GM12891 (cell line): ENCODE data around the gene APOE.

Experiments used
- POLR2A ChIP-seq: IDR thresholded peaks from 2 replicates; pipeline ENCODE4 v1.6.1; 2011; ENCODE audit warnings: low read depth, low read length, control low read depth
- POLR2AphosphoS5 ChIP-seq: IDR thresholded peaks from 2 replicates; pipeline ENCODE4 v1.6.1; 2011; ENCODE audit warnings: low read depth, low read length, control low read depth
- POU2F2 ChIP-seq: IDR thresholded peaks from 2 replicates; pipeline ENCODE4 v1.6.1; 2011; ENCODE audit warnings: low read depth, mild to moderate bottlenecking, control low read depth, low read length, moderate library complexity
- SPI1 ChIP-seq: IDR thresholded peaks from 2 replicates; pipeline ENCODE4 v1.6.1; 2011; ENCODE audit warnings: low read depth, low read length, control low read depth
- TAF1 ChIP-seq: IDR thresholded peaks from 2 replicates; pipeline ENCODE4 v1.6.1; 2011; ENCODE audit warnings: low read depth, low read length, control low read depth

DNA sequence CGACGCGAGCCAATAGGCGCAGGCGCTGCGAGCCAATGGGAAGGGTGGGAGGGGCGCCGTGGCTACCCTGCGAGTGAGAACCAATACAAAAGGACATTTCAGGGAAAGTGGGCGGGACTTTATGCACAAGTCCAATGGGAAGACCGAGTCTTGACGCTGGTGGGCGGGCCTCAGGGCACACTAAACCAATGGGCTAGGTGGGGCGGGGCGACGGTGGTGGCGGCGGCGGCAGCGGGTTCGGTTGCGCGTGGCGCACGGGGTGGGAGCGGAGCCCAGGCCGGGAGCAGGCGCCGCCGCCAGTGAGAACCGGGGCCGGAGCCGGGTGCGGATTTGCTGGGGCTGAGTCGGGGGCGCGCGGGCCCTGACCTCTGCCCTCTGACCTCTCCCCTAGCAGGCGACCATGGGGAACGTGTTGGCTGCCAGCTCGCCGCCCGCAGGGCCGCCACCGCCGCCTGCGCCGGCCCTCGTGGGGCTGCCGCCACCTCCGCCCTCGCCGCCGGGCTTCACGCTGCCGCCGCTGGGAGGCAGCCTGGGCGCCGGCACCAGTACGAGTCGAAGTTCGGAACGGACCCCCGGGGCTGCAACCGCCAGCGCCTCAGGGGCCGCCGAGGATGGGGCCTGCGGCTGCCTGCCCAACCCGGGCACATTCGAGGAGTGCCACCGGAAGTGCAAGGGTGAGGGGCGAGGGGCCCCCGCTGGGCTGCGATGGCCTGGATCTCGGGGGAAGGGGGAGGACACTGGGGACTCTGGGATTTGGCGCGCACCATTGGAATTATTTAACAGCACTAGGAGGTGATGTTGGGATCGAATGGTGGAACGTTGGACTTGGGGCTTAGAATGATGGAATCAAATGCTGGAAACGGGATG lies 14.3 kb upstream of the APOE start, which contains the start of gene TOMM40:
- TF ChIP-seq POLR2AphosphoS5 (peak; percentile 44; the same call in 1 of the 2 replicates), POLR2A (peak; percentile 38; the same call in 1 of the 2 replicates), SPI1 (no peak), TAF1 (peak; percentile 44; the same call in 1 of the 2 replicates), POU2F2 (no peak; the same call in 1 of the 2 replicates)
